Measurements from ENCODE around the gene ZSCAN10. TPM values are rescaled to one million over a fixed set of nuclear protein-coding genes. Genes with fewer than 3 reads are reported as not detected.

ZSCAN10 gene
- total and polyA plus RNA-seq, 2 of the 13 experiments (the other 11 are each of a cell fraction or from before 2014, with no cell fraction given), result not detected

- TF ChIP-seq POLR2G (IDR thresholded peaks at IDR 0.05; ENCODE audit: low read depth, low read length) (0 out of 2 replicates have a peak, but pooled peaks have one; percentile 59), YEATS4 (CRISPR knock-in tag; IDR thresholded peaks at IDR 0.05; ENCODE audit: borderline replicate concordance) (peak; percentile 19; the same call in 1 of the 2 replicates), LCORL (IDR thresholded peaks at IDR 0.05) (no peak), LCORL (CRISPR knock-in tag; IDR thresholded peaks at IDR 0.05) (0 out of 2 replicates have a peak, but pooled peaks have one; percentile 10), BCL6 (CRISPR knock-in tag; IDR thresholded peaks at IDR 0.05) (peak; percentile 66), DNMT1 (CRISPR knock-in tag; IDR thresholded peaks at IDR 0.05) (0 out of 2 replicates have a peak, but pooled peaks have one; percentile 75), EED (CRISPR knock-in tag; IDR thresholded peaks at IDR 0.05) (no peak), POLR2A (IDR thresholded peaks at IDR 0.05; ENCODE audit: insufficient read depth in 1 of 2, low read depth in 2 of 2, low read length in 2 of 2) (peak in 1 of 2 experiments; percentile 79; a peak in 2 of 4 replicates), ZNF678 (CRISPR knock-in tag; IDR thresholded peaks at IDR 0.05) (0 out of 2 replicates have a peak, but pooled peaks have one; percentile 54), TRAFD1 (CRISPR knock-in tag; IDR thresholded peaks at IDR 0.05; ENCODE audit: borderline replicate concordance) (no peak), HMGXB4 (CRISPR knock-in tag; IDR thresholded peaks at IDR 0.05; ENCODE audit: borderline replicate concordance in 1 of 2, low read depth in 1 of 2) (peak in 1 of 2 experiments; percentile 64; a peak in 1 of 4 replicates), ZNF20 (CRISPR knock-in tag; IDR thresholded peaks at IDR 0.05) (no peak), PHF8 (CRISPR knock-in tag; IDR thresholded peaks at IDR 0.05) (peak; percentile 65; the same call in 1 of the 2 replicates), ZNF557 (CRISPR knock-in tag; IDR thresholded peaks at IDR 0.05) (0 out of 2 replicates have a peak, but pooled peaks have one; percentile 13), ZBTB2 (CRISPR knock-in tag; IDR thresholded peaks at IDR 0.05; ENCODE audit: low read depth) (peak; percentile 68), ZNF496 (CRISPR knock-in tag; IDR thresholded peaks at IDR 0.05; ENCODE audit: insufficient replicate concordance) (no peak), GMEB1 (CRISPR knock-in tag; IDR thresholded peaks at IDR 0.05; ENCODE audit: borderline replicate concordance) (peak; percentile 8; the same call in 1 of the 2 replicates)
- TF ChIP-seq, protein P1, sequence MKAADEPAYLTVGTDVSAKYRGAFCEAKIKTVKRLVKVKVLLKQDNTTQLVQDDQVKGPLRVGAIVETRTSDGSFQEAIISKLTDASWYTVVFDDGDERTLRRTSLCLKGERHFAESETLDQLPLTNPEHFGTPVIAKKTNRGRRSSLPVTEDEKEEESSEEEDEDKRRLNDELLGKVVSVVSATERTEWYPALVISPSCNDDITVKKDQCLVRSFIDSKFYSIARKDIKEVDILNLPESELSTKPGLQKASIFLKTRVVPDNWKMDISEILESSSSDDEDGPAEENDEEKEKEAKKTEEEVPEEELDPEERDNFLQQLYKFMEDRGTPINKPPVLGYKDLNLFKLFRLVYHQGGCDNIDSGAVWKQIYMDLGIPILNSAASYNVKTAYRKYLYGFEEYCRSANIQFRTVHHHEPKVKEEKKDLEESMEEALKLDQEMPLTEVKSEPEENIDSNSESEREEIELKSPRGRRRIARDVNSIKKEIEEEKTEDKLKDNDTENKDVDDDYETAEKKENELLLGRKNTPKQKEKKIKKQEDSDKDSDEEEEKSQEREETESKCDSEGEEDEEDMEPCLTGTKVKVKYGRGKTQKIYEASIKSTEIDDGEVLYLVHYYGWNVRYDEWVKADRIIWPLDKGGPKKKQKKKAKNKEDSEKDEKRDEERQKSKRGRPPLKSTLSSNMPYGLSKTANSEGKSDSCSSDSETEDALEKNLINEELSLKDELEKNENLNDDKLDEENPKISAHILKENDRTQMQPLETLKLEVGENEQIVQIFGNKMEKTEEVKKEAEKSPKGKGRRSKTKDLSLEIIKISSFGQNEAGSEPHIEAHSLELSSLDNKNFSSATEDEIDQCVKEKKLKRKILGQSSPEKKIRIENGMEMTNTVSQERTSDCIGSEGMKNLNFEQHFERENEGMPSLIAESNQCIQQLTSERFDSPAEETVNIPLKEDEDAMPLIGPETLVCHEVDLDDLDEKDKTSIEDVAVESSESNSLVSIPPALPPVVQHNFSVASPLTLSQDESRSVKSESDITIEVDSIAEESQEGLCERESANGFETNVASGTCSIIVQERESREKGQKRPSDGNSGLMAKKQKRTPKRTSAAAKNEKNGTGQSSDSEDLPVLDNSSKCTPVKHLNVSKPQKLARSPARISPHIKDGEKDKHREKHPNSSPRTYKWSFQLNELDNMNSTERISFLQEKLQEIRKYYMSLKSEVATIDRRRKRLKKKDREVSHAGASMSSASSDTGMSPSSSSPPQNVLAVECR (CRISPR knock-in tag; IDR thresholded peaks at IDR 0.05; ENCODE audit: borderline replicate concordance), result peak; percentile 69; the same call in 1 of the 2 replicates
Observed at GRCh38 chr16:3135126-3135715, 36.1 kb upstream of the ZSCAN10 start (continued).
